ENCODE measurements around the gene AGO1. TPM values are rescaled to one million over a fixed set of nuclear protein-coding genes. Genes with fewer than 3 reads are reported as not detected.
A peak's percentile ranks its signal among the peaks of the same experiment; 100 is the strongest.
"Not testable (repeated sequence)": the region's sequence is repeated elsewhere in the genome, so short reads cannot be mapped to it uniquely, and the experiment has no call there.

AGO1 gene
- total and polyA plus RNA-seq, 2 experiments from 2014 or later, result 7.6 to 22.2 TPM

DNA sequence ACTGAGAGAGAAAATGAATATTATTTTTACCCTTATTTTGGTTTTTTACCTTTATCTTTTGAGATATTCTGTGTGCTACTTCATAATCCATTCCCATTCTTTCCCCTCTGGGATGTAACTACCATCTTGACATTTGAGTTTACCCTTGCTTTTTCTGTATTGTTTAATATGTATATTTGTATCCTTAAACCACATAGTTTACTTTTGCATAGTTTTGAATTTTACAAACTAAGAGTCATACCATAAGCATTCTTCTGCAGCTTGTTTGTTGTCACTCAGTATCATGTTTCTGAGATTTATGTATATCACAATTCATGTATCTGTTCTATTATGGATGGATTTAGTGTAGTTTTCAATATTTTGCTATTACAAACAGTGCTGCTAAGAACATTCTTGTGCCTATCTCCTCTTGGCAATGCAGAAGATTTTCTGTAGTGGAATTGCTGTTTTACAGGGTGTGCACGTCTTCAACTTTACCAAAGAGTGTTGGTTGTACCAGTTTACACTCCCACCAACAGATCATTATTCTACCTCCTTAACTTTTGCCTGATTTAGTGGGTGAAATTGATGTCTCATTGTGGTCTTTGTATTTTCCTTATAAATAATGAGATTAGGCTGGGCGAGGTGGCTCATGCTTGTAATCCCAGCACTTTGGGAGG is 12.2 kb upstream of the AGO1 start:
- Histone ChIP-seq H3K27me3 (no peaks in the 10 kb centered on the region), H3K4me2 (no peak overlapping the region), H3K4me1 (ENCODE audit: insufficient read depth) (no peaks in the 10 kb centered on the region), H3K9me2 (replicated peaks; ENCODE audit: insufficient read depth) (no peaks in the 10 kb centered on the region), H4K20me1 (ENCODE audit: insufficient read depth, poor library complexity, severe bottlenecking) (no peaks in the 10 kb centered on the region), H3K79me2 (no peaks in the 10 kb centered on the region), H3K36me3 (replicated peaks; ENCODE audit: insufficient read depth, low read depth) (no peaks in the 10 kb centered on the region), H3K4me3 (no peak overlapping the region), H3K27ac (no peak overlapping the region), H3K9me3 (ENCODE audit: low read depth) (no peaks in the 10 kb centered on the region), H2AFZ (no peak overlapping the region)
- WGBS (ENCODE audit: low lambda C conversion rate, missing lambda C conversion rate), result 81% methylated on average over 2 of the region's 2 CpGs
- DNase-seq (ENCODE audit: low spot score), result no peak
- TF ChIP-seq EZH2 (IDR thresholded peaks at IDR 0.05; ENCODE audit: borderline replicate concordance), result no peak
- TF ChIP-seq, protein P1, sequence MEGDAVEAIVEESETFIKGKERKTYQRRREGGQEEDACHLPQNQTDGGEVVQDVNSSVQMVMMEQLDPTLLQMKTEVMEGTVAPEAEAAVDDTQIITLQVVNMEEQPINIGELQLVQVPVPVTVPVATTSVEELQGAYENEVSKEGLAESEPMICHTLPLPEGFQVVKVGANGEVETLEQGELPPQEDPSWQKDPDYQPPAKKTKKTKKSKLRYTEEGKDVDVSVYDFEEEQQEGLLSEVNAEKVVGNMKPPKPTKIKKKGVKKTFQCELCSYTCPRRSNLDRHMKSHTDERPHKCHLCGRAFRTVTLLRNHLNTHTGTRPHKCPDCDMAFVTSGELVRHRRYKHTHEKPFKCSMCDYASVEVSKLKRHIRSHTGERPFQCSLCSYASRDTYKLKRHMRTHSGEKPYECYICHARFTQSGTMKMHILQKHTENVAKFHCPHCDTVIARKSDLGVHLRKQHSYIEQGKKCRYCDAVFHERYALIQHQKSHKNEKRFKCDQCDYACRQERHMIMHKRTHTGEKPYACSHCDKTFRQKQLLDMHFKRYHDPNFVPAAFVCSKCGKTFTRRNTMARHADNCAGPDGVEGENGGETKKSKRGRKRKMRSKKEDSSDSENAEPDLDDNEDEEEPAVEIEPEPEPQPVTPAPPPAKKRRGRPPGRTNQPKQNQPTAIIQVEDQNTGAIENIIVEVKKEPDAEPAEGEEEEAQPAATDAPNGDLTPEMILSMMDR (IDR thresholded peaks at IDR 0.05; ENCODE audit: poor library complexity), result no peak
- no peak for TF ChIP-seq EZH2phosphoT487 (IDR thresholded peaks at IDR 0.05; ENCODE audit: low read depth, severe bottlenecking, unreplicated experiment)

DNA sequence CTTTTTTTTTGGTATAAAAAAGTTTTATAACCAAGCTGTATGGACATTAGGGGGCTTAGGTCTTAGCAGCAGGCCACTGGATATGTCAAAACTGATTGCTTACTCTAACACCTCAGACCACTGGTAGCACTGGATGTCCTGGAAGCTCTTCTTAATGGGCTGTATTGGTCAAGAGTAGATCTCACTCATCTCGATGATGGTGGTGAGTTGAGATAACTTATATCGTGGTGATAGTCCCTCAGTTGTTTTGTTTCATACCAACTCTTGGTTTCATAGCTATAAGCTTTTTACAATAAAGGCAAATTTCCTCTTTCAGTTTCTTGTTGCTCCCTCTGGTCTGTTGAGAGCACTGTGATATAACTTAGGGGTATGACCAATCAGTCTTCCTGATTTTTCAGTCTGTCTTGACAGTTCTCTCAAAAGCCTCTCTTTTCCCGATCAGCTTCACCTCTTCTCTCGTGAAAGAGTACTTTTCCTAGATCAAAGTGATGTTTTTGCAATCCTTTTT is 9.7 kb upstream of the AGO1 start:
- H2AFZ ChIP-seq, result no peak overlapping the region
- no peaks in the 10 kb centered on the region for H3K9me2 ChIP-seq (replicated peaks; ENCODE audit: insufficient read depth)
- no peak overlapping the region for H3K4me3 ChIP-seq
- no peaks in the 10 kb centered on the region for H4K20me1 ChIP-seq (ENCODE audit: insufficient read depth, poor library complexity, severe bottlenecking)
- H3K4me1 ChIP-seq (ENCODE audit: insufficient read depth), result no peaks in the 10 kb centered on the region
- WGBS (ENCODE audit: low lambda C conversion rate, missing lambda C conversion rate), result 88% methylated on average over 4 of the region's 4 CpGs
- TF ChIP-seq, protein P1 (IDR thresholded peaks at IDR 0.05; ENCODE audit: poor library complexity), result no peak
- no peak for TF ChIP-seq EZH2 (IDR thresholded peaks at IDR 0.05; ENCODE audit: borderline replicate concordance)
- TF ChIP-seq EZH2phosphoT487 (IDR thresholded peaks at IDR 0.05; ENCODE audit: low read depth, severe bottlenecking, unreplicated experiment), result no peak
- H3K27ac ChIP-seq, result no peak overlapping the region
- no peaks in the 10 kb centered on the region for H3K27me3 ChIP-seq
- H3K9me3 ChIP-seq (ENCODE audit: low read depth), result no peaks in the 10 kb centered on the region
- no peak overlapping the region for H3K4me2 ChIP-seq
- DNase-seq (ENCODE audit: low spot score), result no peak
- H3K79me2 ChIP-seq, result no peaks in the 10 kb centered on the region
- no peaks in the 10 kb centered on the region for H3K36me3 ChIP-seq (replicated peaks; ENCODE audit: insufficient read depth, low read depth)

DNA sequence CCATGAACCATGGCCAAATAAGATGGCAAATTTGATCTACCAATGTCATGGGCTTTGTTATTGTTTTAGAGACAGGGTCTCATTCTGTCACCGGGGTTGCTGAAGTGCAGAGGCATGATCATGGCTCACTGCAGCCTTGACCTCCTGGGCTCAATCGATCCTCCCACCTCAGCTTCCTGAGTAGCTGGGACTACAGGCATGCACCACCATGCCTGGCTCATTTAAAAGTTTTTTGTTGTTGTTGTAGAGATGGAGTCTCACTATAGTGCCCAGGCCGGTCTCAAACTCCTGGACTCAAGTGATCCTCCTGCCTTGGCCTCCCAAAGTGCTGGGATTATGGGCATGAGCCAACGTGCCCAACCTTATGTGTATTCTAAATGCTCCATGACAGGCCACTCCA is 8.9 kb upstream of the AGO1 start:
- H4K20me1 ChIP-seq (ENCODE audit: insufficient read depth, poor library complexity, severe bottlenecking), result not testable (repeated sequence)

DNA sequence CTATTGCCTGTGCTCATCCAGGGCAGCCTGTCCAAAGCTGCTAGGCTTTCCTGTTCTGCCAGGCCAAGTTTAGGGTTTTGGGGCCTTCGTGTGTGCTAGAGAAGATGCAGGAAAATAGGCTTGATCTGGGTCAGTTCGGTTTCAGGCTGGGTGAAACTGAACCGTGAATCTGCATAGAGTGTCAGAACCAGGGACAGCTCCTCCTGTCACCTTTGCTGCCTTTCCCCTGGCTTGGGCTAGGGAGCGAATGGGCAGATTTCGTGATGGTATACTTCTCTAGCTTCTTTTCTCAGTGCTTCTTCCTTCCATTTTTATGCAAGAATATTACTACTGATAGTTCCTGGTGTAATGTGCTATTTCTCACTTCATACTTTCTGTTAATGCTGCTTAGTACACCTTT is 6.0 kb upstream of the AGO1 start:
- no peaks in the 10 kb centered on the region for H4K20me1 ChIP-seq (ENCODE audit: insufficient read depth, poor library complexity, severe bottlenecking)
- H3K27me3 ChIP-seq, result no peaks in the 10 kb centered on the region
- DNase-seq (ENCODE audit: low spot score), result peak; percentile 57

More for the DNA sequence above, 8.9 kb upstream of the AGO1 start:
- not testable (repeated sequence) for DNase-seq (ENCODE audit: low spot score); H3K27ac ChIP-seq; H3K36me3 ChIP-seq (replicated peaks; ENCODE audit: insufficient read depth, low read depth); H3K4me3 ChIP-seq; H3K27me3 ChIP-seq; H3K9me2 ChIP-seq (replicated peaks; ENCODE audit: insufficient read depth); H3K9me3 ChIP-seq (ENCODE audit: low read depth); H3K79me2 ChIP-seq; H3K4me1 ChIP-seq (ENCODE audit: insufficient read depth); H3K4me2 ChIP-seq; H2AFZ ChIP-seq
- 95% methylated on average over 4 of the region's 4 CpGs for WGBS (ENCODE audit: low lambda C conversion rate, missing lambda C conversion rate)

More for the DNA sequence above, 6.0 kb upstream of the AGO1 start:
- TF ChIP-seq, protein P1 (IDR thresholded peaks at IDR 0.05; ENCODE audit: poor library complexity), result no peak
- no peak for TF ChIP-seq EZH2phosphoT487 (IDR thresholded peaks at IDR 0.05; ENCODE audit: low read depth, severe bottlenecking, unreplicated experiment)
- TF ChIP-seq EZH2 (IDR thresholded peaks at IDR 0.05; ENCODE audit: borderline replicate concordance), result no peak
- H3K4me1 ChIP-seq (ENCODE audit: insufficient read depth), result peaks cover 3% of the 10 kb centered on the region
- no peak overlapping the region for H3K4me2 ChIP-seq
- H3K79me2 ChIP-seq, result no peaks in the 10 kb centered on the region
- no peaks in the 10 kb centered on the region for H3K9me2 ChIP-seq (replicated peaks; ENCODE audit: insufficient read depth)
- no peak overlapping the region for H3K4me3 ChIP-seq
- no peak overlapping the region for H2AFZ ChIP-seq
- H3K9me3 ChIP-seq (ENCODE audit: low read depth), result no peaks in the 10 kb centered on the region
- H3K36me3 ChIP-seq (replicated peaks; ENCODE audit: insufficient read depth, low read depth), result no peaks in the 10 kb centered on the region
- 35% methylated on average over 5 of the region's 5 CpGs for WGBS (ENCODE audit: low lambda C conversion rate, missing lambda C conversion rate)
- no peak overlapping the region for H3K27ac ChIP-seq
